SU-DHL-6 (cell line): ENCODE results near the gene FAM118A.
"Not testable (repeated sequence)": the region's sequence is repeated elsewhere in the genome, so short reads cannot be mapped to it uniquely, and the experiment has no call there.

Source experiments
- H2AFZ ChIP-seq: fragments of 200-600 bp; sonication (generic); 2 replicates; pipeline ENCODE4 v1.6.1; 2014; ENCODE audit warnings: low read depth, mild to moderate bottlenecking, moderate library complexity, mixed read lengths, antibody characterized with exemption, low read length; ENCODE audit not compliant: severe bottlenecking
- H3F3A ChIP-seq: fragments of 200-600 bp; shearing (Covaris generic); 2 replicates; pipeline ENCODE4 v1.6.0; 2016; ENCODE audit warnings: antibody characterized with exemption, mild to moderate bottlenecking; ENCODE audit not compliant: insufficient read depth
- H3K27ac ChIP-seq: fragments of 200-600 bp; sonication (generic); 2 replicates; pipeline ENCODE4 v1.5.1; 2016; ENCODE audit warnings: low read depth, mild to moderate bottlenecking, low read length, moderate library complexity, mixed read lengths
- H3K27me3 ChIP-seq: fragments of 200-600 bp; sonication (generic), shearing (Covaris generic); 2 replicates; pipeline ENCODE4 v1.6.0; 2014; ENCODE audit warnings: mild to moderate bottlenecking, low read length
- H3K36me3 ChIP-seq: fragments of 200-600 bp; sonication (generic); 2 replicates; pipeline ENCODE4 v1.6.1; 2014; ENCODE audit warnings: mild to moderate bottlenecking, low read length, mixed read lengths
- H3K4me2 ChIP-seq: fragments of 300-600, 200-600 bp; shearing (Covaris generic), sonication (generic); 2 replicates; pipeline ENCODE4 v1.6.0; 2014; ENCODE audit warnings: low read length, low read depth, mild to moderate bottlenecking; ENCODE audit not compliant: poor library complexity, severe bottlenecking
- H3K4me3 ChIP-seq: fragments of 200-600 bp; sonication (generic); 2 replicates; pipeline ENCODE4 v1.5.1; 2014; ENCODE audit warnings: antibody characterized with exemption, low read length, mild to moderate bottlenecking, mixed read lengths; ENCODE audit not compliant: insufficient read depth, poor library complexity, severe bottlenecking
- H3K79me2 ChIP-seq: fragments of 200-600 bp; sonication (generic); 2 replicates; pipeline ENCODE4 v1.6.1; 2014; ENCODE audit warnings: mild to moderate bottlenecking, low read length, moderate library complexity; ENCODE audit not compliant: insufficient read depth
- H3K9ac ChIP-seq: fragments of 200-600 bp; sonication (generic); 2 replicates; pipeline ENCODE4 v1.7.0; 2014; ENCODE audit warnings: mild to moderate bottlenecking, low read length
- H3K9me2 ChIP-seq: fragments of 200-600 bp; sonication (generic); replicated peaks from 2 replicates; pipeline ENCODE4 v1.6.1; 2014; ENCODE audit warnings: low read length; ENCODE audit not compliant: insufficient read depth
- H3K9me3 ChIP-seq: fragments of 200-600 bp; sonication (generic); 2 replicates; pipeline ENCODE4 v1.6.1; 2014; ENCODE audit warnings: low read length, mixed read lengths; ENCODE audit not compliant: insufficient read depth
- H4K20me1 ChIP-seq: fragments of 200-600 bp; sonication (generic); 2 replicates; pipeline ENCODE4 v1.6.1; 2014; ENCODE audit warnings: low read depth, mild to moderate bottlenecking, antibody characterized with exemption, low read length, moderate library complexity, mixed read lengths
- CTCF ChIP-seq: fragments of 200-600 bp; sonication (generic); IDR thresholded peaks from one replicate; pipeline ENCODE4 v1.5.1; 2017; ENCODE audit warnings: antibody characterized with exemption, mild to moderate bottlenecking, low read length, moderate library complexity; ENCODE audit not compliant: insufficient read depth, poor library complexity, severe bottlenecking
- EZH2phosphoT487 ChIP-seq: fragments of 200-600 bp; sonication (generic), shearing (Covaris generic); conservative IDR thresholded peaks from 2 replicates; pipeline ENCODE4 v1.6.1; 2018; ENCODE audit warnings: mild to moderate bottlenecking, antibody characterized with exemption, low read length, moderate library complexity, mixed read lengths

FAM118A gene

GRCh38 chr22:45309422-45310227, at the start of gene FAM118A:
FAM118A (plus strand) TSS chr22:45309934; CDS start chr22:45322380, 12,446 bp downstream.
- no peak for TF ChIP-seq CTCF
- TF ChIP-seq EZH2phosphoT487, result no peak
- Histone ChIP-seq H3K9me2 (no peaks in the 10 kb centered on the region), H3K79me2 (peaks cover 6% of the 10 kb centered on the region; the same call in 1 of the 2 replicates), H3K9me3 (no peaks in the 10 kb centered on the region), H3K4me3 (peak within 1 kb of the TSS; percentile 80), H3K4me2 (peak within 1 kb of the TSS; percentile 85), H4K20me1 (no peaks in the 10 kb centered on the region), H3K27ac (peak within 1 kb of the TSS; percentile 42), H3F3A (no peaks in the 10 kb centered on the region), H3K36me3 (no peaks in the 10 kb centered on the region), H3K27me3 (no peaks in the 10 kb centered on the region), H3K9ac (peak within 1 kb of the TSS; percentile 76), H2AFZ (peak within 1 kb of the TSS; percentile 88)

GRCh38 chr22:45260395-45260759, 49.4 kb upstream of the FAM118A start:
- not testable (repeated sequence) for H3K79me2 ChIP-seq, H3K27me3 ChIP-seq, H3K27ac ChIP-seq, H2AFZ ChIP-seq, H3K36me3 ChIP-seq, H3K4me2 ChIP-seq, H3K4me3 ChIP-seq, H3K9ac ChIP-seq, H4K20me1 ChIP-seq, H3F3A ChIP-seq, H3K9me3 ChIP-seq, H3K9me2 ChIP-seq

- Histone ChIP-seq H2AFZ (no peak overlapping the region), H3K9ac (no peak overlapping the region), H3K27me3 (no peaks in the 10 kb centered on the region), H3K27ac (no peak overlapping the region), H3K9me3 (no peaks in the 10 kb centered on the region), H3K4me3 (no peak overlapping the region), H4K20me1 (no peaks in the 10 kb centered on the region), H3K9me2 (no peaks in the 10 kb centered on the region), H3K4me2 (no peak overlapping the region), H3K36me3 (no peaks in the 10 kb centered on the region), H3K79me2 (no peaks in the 10 kb centered on the region), H3F3A (no peaks in the 10 kb centered on the region)
- TF ChIP-seq EZH2phosphoT487 (no peak), CTCF (no peak)
These were observed 48.2 kb upstream of the FAM118A start for GRCh38 chr22:45261407-45262088.
